GM19468 (cell line): Measurements from ENCODE around the gene STAB2.

Source experiments
- ATAC-seq: cut with Tn5 transposase; IDR thresholded peaks from one replicate; pipeline ENCODE4 v1.9.1; 2021; ENCODE audit warnings: mild to moderate bottlenecking, moderate library complexity, moderate number of reproducible peaks; ENCODE audit not compliant: unreplicated experiment; ENCODE audit errors: extremely low read depth

The STAB2 gene, protein sequence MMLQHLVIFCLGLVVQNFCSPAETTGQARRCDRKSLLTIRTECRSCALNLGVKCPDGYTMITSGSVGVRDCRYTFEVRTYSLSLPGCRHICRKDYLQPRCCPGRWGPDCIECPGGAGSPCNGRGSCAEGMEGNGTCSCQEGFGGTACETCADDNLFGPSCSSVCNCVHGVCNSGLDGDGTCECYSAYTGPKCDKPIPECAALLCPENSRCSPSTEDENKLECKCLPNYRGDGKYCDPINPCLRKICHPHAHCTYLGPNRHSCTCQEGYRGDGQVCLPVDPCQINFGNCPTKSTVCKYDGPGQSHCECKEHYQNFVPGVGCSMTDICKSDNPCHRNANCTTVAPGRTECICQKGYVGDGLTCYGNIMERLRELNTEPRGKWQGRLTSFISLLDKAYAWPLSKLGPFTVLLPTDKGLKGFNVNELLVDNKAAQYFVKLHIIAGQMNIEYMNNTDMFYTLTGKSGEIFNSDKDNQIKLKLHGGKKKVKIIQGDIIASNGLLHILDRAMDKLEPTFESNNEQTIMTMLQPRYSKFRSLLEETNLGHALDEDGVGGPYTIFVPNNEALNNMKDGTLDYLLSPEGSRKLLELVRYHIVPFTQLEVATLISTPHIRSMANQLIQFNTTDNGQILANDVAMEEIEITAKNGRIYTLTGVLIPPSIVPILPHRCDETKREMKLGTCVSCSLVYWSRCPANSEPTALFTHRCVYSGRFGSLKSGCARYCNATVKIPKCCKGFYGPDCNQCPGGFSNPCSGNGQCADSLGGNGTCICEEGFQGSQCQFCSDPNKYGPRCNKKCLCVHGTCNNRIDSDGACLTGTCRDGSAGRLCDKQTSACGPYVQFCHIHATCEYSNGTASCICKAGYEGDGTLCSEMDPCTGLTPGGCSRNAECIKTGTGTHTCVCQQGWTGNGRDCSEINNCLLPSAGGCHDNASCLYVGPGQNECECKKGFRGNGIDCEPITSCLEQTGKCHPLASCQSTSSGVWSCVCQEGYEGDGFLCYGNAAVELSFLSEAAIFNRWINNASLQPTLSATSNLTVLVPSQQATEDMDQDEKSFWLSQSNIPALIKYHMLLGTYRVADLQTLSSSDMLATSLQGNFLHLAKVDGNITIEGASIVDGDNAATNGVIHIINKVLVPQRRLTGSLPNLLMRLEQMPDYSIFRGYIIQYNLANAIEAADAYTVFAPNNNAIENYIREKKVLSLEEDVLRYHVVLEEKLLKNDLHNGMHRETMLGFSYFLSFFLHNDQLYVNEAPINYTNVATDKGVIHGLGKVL (N-terminal part only)

DNA sequence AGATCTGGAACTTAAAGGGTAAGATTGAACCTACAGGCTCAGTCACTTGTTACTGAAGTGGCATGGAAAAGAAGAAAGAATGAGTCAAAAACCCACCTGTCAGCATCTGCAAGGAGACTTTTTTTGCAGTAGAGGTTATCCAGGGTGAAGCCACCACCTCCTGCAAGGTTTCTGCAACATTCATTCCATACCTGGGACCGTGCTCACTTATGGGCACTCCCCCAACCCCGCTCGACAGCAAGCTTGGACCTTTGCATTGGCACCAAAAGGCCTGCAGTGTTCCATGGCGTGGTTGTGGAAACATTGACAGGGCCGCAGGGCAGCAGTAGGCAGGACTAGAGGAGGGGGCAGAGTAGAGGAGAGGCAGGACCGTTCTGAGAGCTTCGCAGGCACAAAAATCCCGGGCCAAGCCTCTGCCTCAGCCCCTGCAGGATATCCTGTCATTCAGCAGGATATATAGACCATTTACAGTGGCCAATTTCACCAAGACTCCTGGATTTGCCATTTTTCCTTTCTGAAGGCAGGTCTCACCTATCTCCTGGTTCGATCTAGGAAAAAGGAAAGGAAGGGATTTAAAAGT is at the start of gene STAB2:
Gene STAB2 (plus strand): TSS at position 483 of the 580 bp plus-strand sequence. CDS start 204 bp downstream, outside the sequence.
- ATAC-seq = no peak

DNA sequence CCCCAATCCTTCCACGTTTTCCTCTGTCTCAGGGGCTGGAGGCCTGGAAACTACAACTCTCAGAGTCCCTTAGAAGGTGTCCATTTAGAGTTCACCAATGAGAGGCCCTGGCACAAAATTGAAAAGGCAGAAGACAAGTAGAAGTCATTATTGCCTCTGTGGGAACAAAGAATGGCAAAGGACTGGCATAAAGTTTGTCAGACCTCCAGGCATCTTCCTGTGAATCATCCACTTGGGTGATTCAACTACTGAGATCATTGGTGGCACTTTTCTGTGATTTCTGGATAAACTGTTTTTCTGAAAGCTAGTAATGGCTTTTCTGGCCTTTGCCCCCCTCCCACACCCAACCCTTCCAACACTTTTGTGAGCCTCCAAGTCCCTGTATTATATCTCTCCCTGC is 48.7 kb upstream of the STAB2 start:
- ATAC-seq = no peak

DNA sequence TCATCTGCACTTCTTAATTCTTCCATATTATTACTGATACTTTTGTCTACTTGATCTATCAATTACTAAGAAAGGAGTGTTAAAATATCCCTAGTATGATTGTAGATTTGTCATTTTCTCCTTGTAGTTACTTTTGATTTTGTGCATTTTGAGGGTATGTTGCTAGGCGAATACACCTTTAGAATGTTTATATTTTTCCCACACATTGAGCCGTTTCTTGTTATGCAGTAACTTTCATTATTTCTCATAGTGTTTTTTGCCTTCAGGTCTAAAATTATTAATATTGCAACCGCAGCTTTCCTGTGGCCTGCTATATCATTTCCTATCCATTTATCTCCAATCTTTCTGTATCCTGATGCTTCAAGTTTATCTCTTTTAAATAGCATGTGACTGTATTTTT is 46.8 kb upstream of the STAB2 start:
- ATAC-seq = no peak

DNA sequence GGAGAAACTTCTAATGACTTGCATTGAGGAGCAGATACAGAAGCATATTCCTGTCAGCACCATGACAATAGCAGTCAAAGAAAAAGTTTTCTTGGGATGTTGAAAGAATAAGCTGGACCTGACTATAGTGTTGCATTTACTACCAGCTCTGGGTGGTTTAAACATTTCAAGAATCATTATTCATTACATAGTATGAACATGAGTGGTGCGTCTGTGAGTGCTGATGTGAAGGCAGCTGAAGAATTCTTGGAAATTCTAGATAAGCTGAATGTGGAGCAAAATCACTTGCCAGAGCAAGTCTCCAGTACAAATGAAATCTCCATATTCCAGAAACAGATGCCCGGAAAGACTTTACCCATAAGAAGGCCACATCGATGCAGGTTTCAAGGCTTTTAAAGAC is 45.0 kb upstream of the STAB2 start:
- no peak for ATAC-seq

DNA sequence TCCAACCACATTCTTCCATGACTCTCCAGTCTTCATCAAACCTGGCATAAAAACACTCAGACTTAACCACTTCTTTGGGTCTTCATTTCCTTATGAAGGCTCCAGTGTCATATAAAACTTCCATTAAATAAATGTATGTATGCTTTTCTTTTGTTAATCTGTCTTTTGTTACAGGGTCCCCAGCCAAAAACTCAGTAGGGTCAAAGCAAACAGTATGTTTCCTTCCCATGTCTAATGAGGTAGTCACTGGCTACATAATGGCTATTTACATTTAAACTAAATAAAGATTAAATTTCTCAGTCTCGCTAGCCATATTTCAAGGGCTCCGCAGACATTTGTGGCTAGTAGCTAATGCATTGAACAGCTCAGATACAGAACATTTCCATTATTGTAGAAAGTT is 40.1 kb upstream of the STAB2 start:
- ATAC-seq = no peak

DNA sequence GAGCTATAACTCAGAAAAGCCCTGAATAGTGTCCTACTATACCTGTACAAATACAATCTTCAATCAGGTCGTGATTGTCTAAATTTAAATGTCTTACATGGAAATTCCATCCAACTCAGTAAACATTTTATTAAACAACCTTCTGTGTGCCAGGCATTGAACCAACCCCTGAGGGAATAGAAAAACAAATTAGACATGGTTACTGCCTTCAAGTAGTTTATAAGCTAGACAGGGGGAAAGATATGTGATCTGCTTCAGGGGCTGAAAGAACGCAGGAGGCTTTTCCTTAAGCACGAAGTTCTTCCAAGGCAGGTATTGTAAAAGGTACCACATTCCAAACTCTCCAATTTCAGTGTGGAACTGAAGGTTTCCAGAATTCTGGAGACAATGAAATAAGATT is 39.7 kb upstream of the STAB2 start:
- no peak for ATAC-seq

DNA sequence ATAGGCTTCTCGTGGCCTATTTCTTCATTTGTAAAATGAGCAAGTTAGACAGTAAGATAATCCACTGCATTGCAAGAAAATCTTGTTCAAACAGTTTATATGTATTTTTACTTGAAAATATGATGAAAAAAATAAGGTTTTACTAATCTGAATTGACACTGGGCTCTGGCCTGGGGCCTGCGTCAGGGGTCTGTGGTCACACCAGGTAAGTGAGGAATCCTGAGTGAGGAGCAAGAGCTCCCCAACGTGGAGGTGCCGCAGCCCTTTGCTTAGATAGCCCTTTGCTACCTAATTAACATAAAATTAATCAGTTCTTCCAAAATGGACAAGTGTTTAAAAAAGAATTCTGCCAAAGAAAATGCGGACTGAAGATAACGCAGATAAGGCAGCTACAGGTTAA is 39.1 kb upstream of the STAB2 start:
- no peak for ATAC-seq

DNA sequence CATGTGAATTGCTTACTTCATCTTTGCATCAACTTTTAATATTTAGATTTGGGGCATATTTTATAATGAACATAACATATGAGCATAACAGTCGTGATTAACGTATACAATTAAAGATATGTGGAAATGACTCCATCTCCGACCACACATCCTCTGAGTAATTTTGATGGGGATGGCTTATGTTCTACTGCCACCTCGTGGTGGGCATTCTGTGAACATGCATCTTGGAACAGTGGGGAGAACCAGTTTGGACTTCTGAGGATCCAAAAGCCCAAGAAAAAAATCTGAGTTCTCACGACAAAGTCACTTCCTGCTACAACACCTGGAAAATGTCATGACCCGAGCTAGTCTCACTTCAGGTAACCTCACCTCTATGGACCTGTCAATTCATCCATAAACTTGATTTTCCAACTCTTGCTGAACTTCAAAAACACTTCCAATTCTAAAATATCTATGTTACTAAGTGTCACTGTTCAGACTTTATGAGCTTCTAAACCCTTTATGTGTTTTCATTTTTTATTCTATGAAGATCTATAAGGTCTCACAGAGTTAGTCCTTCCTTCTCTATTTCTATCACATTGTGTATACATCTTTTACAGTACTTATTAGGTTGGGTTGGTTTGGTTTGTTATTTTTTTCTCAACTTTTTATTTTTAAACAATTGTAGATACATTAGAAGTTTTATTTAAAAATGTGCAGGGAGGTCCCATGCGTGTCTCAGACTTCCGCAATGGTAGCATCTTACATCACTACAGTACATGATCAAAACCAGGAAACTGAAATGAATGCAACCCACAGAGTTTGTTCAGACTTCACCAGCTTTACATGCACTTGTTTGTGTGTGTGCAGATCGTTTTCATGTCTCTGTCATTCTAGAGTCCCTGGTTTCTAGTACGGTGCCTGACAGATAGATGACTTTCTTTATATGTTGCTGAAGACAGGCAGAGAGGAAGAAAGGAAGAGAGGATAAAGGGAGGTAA is 38.2 kb upstream of the STAB2 start:
- ATAC-seq = peak; percentile 48

DNA sequence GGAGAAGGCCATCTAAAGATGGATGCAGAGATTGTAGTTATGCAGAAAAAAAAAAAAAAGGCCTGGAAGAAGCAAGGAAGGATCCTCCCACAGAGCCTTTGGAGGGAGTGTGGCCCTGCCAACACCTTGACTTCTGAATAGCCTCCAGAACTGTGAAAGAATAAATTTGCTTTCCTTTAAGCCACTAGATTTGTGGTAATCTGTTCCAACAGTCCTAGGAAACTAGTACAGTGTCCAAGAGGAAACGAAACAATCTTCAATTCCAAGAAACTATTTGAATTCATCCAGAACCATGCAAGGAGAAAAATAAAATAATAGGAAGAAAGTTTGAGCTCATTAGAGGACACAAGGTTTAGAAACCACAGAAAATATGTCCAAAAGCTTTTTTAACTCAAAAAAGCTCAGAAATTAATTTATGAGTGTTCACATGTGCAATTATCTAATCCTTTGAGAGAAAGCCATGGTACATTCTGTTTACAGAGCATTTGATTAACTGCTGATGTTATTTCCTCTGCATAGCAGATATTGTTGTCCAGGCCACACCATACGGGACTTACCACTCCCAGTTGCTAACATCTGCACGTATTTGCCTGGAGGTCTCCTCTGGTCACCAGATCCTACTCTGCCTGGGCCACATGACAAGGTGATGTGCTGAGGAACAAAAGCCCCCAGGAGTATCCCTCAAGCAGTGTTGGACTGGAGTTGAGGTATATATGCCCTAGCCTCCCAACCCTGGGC is 30.0 kb upstream of the STAB2 start:
- ATAC-seq = no peak

DNA sequence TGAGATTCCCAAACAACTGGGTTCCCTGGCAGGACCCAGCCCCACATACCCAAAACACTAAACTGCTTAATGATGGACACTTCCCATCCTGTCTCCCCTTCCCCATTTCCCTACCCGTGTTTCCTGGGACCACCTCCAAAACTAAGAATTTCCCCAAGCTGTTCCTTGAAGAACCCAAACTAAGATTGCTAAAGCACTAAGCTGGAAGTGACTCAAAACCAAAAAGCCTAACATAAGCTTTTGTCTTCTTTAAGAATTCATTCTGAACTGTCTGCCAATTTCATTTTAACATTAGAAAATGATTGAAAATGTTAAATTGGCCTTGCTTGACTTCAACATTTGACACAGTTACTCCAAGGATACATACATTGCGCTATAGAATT is 29.5 kb upstream of the STAB2 start:
- ATAC-seq = no peak

DNA sequence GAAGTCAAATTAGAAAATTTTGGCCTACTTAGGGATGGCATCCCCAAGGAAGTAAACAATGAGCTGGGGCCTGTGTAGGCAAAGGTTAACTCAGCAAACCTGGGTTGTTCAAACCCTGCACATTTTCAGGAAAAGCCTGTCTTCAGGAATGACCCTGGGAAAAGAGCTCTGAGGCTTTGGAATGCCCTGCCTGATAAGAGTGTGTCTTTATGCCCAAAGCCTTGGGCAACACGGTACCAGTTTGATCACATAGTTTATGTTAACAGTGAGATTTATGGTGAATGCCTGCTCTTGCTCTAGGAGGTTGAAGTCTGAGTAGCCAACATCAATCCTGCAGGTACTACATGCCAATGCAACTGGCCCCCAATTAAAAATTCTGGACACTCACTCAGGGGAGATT is 28.2 kb upstream of the STAB2 start:
- ATAC-seq = no peak

DNA sequence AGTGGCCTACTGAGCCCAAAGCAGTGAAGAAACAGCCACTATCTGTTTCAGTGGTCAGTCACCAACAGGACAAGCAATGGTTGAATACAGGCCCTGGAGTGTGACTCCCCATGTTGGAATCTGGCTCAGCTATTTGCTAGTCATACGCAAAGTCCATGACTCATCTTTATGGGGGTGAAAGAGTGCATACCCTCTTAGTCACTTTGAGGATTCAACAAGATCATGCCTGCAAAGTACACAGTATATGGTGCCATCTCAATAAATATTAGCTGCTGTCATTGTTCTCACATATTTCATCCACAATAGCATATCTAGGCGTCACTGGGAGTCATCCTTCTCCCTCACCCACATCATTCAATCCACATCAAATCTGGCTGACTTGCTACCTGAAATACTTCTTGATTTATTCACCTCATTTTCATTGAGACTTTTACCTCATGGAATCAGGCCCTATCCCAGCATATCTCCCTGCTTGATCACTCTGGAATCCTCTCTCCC is 26.4 kb upstream of the STAB2 start:
- no peak for ATAC-seq

DNA sequence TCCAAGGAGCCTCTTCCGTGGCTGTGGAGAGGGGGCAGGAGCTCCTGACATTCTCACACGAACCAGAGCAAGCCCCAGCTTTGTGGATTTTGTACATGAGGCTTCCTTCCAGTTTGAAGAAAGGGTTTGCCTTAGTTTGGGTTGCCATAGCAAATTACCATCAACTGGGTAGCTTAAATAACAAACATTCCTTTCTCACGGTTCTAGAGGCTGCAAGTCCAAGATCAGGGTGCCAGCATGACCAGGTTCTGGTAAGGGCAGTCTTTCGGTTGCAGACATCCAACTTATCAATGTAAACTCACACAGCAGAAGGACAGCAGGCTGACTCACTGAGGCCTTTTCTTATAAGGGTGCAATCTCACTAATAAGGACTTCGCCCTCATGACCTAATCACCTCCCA is 25.9 kb upstream of the STAB2 start:
- no peak for ATAC-seq

DNA sequence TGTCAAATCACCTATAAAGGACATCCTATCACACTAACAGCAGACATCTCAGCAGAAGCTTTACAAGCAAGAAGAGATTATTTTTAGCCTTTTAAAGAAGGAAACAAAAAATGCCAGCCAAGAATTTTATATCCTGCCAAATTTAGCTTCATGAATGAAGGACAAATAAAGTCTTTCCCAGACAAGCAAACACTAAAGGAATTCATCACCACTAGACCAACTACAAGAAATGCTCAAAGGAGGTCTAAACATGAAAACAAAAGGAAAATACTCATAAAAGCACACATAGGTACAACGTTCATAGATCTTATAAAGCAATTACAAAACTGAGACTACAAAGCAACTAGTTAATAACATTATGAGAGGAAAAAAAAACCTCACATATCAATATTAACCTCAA is 20.7 kb upstream of the STAB2 start:
- no peak for ATAC-seq

DNA sequence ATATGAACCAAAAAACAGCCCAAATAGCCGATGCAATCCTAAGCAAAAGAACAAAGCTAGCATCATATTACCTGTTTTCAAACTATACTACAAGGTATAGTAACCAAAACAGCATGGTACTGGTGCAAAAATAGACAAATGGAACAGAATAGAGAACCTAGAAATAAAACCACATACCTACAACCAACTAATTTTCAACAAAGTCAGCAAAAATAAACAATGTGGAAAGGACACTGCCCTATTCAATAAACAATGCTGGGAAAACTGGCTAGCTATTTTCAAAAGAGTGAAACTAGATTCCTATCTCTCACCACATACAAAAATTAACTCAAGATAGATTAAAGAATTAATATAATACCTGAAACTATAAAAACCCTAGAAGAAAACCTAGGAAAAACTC is 17.8 kb upstream of the STAB2 start:
- no peak for ATAC-seq

DNA sequence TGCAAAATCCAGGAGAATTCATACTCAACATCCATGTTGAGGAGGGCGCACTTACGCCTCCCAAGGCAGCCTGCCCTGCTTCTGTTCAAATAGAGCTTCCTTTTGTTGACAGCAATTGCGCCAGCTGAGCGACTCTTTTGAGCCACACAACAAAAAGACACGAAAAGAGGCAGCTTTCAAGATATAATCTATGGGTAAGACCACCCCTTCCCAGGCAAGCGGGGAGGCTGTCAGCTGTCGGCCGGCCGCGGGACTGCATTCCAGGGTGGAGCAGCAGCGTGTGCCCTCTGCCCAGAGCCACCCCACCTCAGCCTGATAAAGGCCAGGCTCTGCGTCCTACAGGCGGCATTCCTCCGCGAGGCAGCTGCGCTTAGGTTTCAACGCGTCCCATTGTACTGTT is 15.8 kb upstream of the STAB2 start:
- no peak for ATAC-seq

DNA sequence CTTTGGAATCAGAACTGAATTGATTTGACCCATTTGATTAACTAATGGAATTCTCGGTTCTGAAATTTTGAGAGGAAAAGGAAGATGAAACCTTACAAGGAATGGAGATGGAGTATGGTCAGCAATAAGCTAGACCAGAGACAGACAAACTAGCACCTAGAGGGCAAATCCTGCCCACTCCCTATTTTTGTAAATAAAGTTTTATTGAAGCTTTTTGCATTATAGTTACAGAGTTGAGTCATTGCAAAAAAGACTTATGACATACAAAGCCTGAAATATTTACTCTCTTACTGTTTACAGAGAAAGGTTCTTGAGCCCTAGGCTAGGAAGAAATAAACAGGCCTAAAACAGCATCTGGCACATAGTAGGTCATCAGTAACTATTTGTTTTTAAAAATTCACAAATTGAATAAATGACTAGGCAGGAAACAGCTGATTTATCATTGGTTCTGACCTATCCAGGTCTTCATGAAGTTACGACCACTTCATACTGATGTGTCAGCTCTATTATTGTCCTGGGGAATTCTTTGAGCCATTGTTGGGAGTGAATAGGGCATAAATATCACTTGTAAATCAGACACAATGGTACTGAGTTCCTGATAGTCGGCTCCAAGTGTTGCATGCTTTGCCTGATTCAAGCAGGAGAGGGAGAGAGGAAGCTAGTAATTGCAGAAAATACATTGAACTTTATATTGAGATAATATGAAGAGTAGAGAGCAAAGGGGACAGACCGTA is 14.6 kb upstream of the STAB2 start:
- ATAC-seq = no peak

DNA sequence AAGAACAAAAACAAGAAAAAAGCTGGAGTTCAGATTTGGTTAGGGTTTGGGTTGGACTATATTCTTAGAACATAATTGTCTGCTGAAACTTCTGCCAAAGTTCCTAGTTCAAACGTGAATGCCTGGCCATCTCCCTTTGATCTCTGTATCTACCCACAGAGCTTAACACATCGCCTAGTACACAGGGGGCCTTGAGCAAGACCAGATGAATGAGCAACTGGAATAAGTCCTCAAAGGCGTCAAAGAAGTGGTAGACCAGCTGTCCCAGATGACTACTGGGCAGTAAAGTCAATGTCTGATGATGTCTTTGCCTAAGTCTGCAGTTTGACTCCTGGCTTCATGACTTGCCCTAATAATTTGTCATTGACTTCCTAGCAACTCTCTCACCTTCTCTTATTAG is 13.9 kb upstream of the STAB2 start:
- no peak for ATAC-seq
